Activated CD8-positive, alpha-beta memory T cell treated with anti-CD3 and anti-CD28 coated beads for 1 hour (primary cell): ENCODE data around the gene PHACTR1.

ENCODE experiments used
- DNase-seq, 2 donors: peaks; one replicate each; pipeline ENCODE4 v3.0.0-alpha.2; 2020; ENCODE audit warnings: low read depth in 1 of 2; ENCODE audit errors: extremely low read depth in 1 of 2

Gene PHACTR1

GRCh38 chr6:12800120-12800519 is 83.6 kb downstream of the PHACTR1 start:
- no peak for DNase-seq

- DNase-seq: no peak
Observed at GRCh38 chr6:12801141-12801540, 84.6 kb downstream of the PHACTR1 start.

GRCh38 chr6:12802440-12802839 is 85.9 kb downstream of the PHACTR1 start:
- DNase-seq: no peak

- DNase-seq: no peak
Observed at GRCh38 chr6:12803486-12803885, 86.9 kb downstream of the PHACTR1 start.

- DNase-seq: no peak
Observed at GRCh38 chr6:12804952-12805645, 88.5 kb downstream of the PHACTR1 start.

- no peak for DNase-seq
Observed at GRCh38 chr6:12806136-12806535, 89.6 kb downstream of the PHACTR1 start.

GRCh38 chr6:12806796-12807195 is 90.2 kb downstream of the PHACTR1 start:
- DNase-seq: no peak

GRCh38 chr6:12811519-12811918 is 95.0 kb downstream of the PHACTR1 start:
- no peak for DNase-seq

- DNase-seq: no peak
Observed at GRCh38 chr6:12813321-12813720, 96.8 kb downstream of the PHACTR1 start.

GRCh38 chr6:12814015-12814414 is 97.4 kb downstream of the PHACTR1 start:
- no peak for DNase-seq

GRCh38 chr6:12815089-12815488 is 98.5 kb downstream of the PHACTR1 start:
- DNase-seq: no peak

- no peak for DNase-seq
Observed at GRCh38 chr6:12815884-12816600, 99.5 kb downstream of the PHACTR1 start.

- DNase-seq: no peak
Observed at GRCh38 chr6:12818324-12818723, 101.8 kb downstream of the PHACTR1 start.

- DNase-seq: no peak
Observed at GRCh38 chr6:12823847-12824246, 107.3 kb downstream of the PHACTR1 start.

- DNase-seq: no peak
Observed at GRCh38 chr6:12826584-12826983, 110.0 kb downstream of the PHACTR1 start.

GRCh38 chr6:12827921-12828320 is 111.4 kb downstream of the PHACTR1 start:
- no peak for DNase-seq

GRCh38 chr6:12832226-12832735 is 115.7 kb downstream of the PHACTR1 start:
- DNase-seq: no peak

- DNase-seq: no peak
Observed at GRCh38 chr6:12836009-12836408, 119.4 kb downstream of the PHACTR1 start.

GRCh38 chr6:12841619-12842018 is 125.1 kb downstream of the PHACTR1 start:
- DNase-seq: no peak

- no peak for DNase-seq
Observed at GRCh38 chr6:12842114-12842513, 125.5 kb downstream of the PHACTR1 start.

GRCh38 chr6:12842658-12843057 is 126.1 kb downstream of the PHACTR1 start:
- DNase-seq: no peak
